PC-3 (cell line): ENCODE measurements around the gene ST3GAL2. TPM values are rescaled to one million over a fixed set of nuclear protein-coding genes. Genes with fewer than 3 reads are reported as not detected.
"Not testable (repeated sequence)": the region's sequence is repeated elsewhere in the genome, so short reads cannot be mapped to it uniquely, and the experiment has no call there.

Source experiments
- ATAC-seq: fragments of 200-7000 bp; cut with Tn5 transposase; 2 replicates; pipeline ENCODE4 v1.9.1; 2020; ENCODE audit warnings: mild to moderate bottlenecking, moderate library complexity
- BruUV-seq: library from RNA; stranded (reverse); fragments of 400-500 nt; replicated peaks from 2 replicates; lab custom pipeline; 2021; lab: Mats Ljungman, UMichigan
- CTCF ChIA-PET: fragments of 300-600 bp; sonication (Branson Sonifier 250); formaldehyde crosslinking; loops from one replicate; lab custom pipeline; 2022; ENCODE audit warnings: antibody characterized with exemption; lab: Charles Lee
- POLR2A ChIA-PET: fragments of 300-600 bp; sonication (Branson Sonifier 250); formaldehyde crosslinking; loops from one replicate; lab custom pipeline; 2022; ENCODE audit warnings: antibody characterized with exemption; ENCODE audit not compliant: unreplicated experiment; lab: Charles Lee
- DNase-seq: peaks from one replicate; pipeline ENCODE4 v3.0.0-alpha.2; 2015
- H2AFZ ChIP-seq: fragments of 300-600 bp; sonication (generic); 2 replicates; pipeline ENCODE4 v1.6.0; 2016; ENCODE audit warnings: antibody characterized with exemption, low read length
- H3F3A ChIP-seq: fragments of 300-600 bp; sonication (generic); one replicate; pipeline ENCODE4 v1.6.0; 2017; ENCODE audit warnings: antibody characterized with exemption, low read length, control low read depth, mild to moderate bottlenecking; ENCODE audit not compliant: unreplicated experiment
- H3K27ac ChIP-seq: fragments of 300-600 bp; sonication (generic); 2 replicates; pipeline ENCODE4 v1.5.1; 2016; ENCODE audit warnings: mild to moderate bottlenecking, low read length
- H3K27me3 ChIP-seq: fragments of 300-600 bp; sonication (generic); 2 replicates; pipeline ENCODE4 v1.6.1; 2016; ENCODE audit warnings: low read length, mixed read lengths
- H3K36me3 ChIP-seq: fragments of 300-600 bp; sonication (generic); 2 replicates; pipeline ENCODE4 v1.6.1; 2016; ENCODE audit warnings: low read depth, mixed run types, low read length, mixed read lengths
- H3K4me1 ChIP-seq: fragments of 300-600 bp; sonication (generic); 2 replicates; pipeline ENCODE4 v1.5.1; 2016; ENCODE audit warnings: low read length; ENCODE audit not compliant: insufficient read depth
- H3K4me2 ChIP-seq: fragments of 300-600 bp; sonication (generic); 2 replicates; pipeline ENCODE4 v1.6.0; 2016; ENCODE audit warnings: low read length
- H3K4me3 ChIP-seq: fragments of 300-600 bp; sonication (generic); 2 replicates; pipeline ENCODE4 v1.5.1; 2016; ENCODE audit warnings: mild to moderate bottlenecking, low read length, mixed read lengths
- H3K79me2 ChIP-seq: fragments of 300-600 bp; sonication (generic); 2 replicates; pipeline ENCODE4 v1.6.1; 2017; ENCODE audit warnings: low read length, mixed read lengths
- H3K9ac ChIP-seq: fragments of 300-600 bp; sonication (generic); 2 replicates; pipeline ENCODE4 v1.6.0; 2016; ENCODE audit warnings: mild to moderate bottlenecking, low read length
- H3K9me2 ChIP-seq: fragments of 300-600 bp; sonication (generic); replicated peaks from 2 replicates; pipeline ENCODE4 v1.6.1; 2016; ENCODE audit warnings: mixed run types, low read length, mixed read lengths
- H3K9me3 ChIP-seq: fragments of 300-600 bp; sonication (generic); 2 replicates; pipeline ENCODE4 v1.6.1; 2016; ENCODE audit warnings: low read length, mixed read lengths
- H4K20me1 ChIP-seq: fragments of 300-600 bp; sonication (generic); 2 replicates; pipeline ENCODE4 v1.6.1; 2016; ENCODE audit warnings: low read length, mixed read lengths
- EZH2 ChIP-seq: fragments of 300-600 bp; sonication (generic); IDR thresholded peaks from one replicate; pipeline ENCODE4 v1.6.1; 2017; ENCODE audit warnings: antibody characterized with exemption, mild to moderate bottlenecking, low read length; ENCODE audit not compliant: unreplicated experiment
- EZH2phosphoT487 ChIP-seq: fragments of 300-600 bp; sonication (generic); IDR thresholded peaks from 2 replicates; pipeline ENCODE4 v1.6.1; 2018; ENCODE audit warnings: mild to moderate bottlenecking, antibody characterized with exemption, low read length, borderline replicate concordance
- intact Hi-C: fragments of 100-400 bp; cut with micrococcal nuclease; formaldehyde crosslinking; loops from 2 replicates; pipeline ENCODE4 v1.9.0; 2023
- total RNA-seq: library from RNA; depleted of rRNA; stranded (reverse); fragments of >200 nt; gene quantifications from 2 replicates; pipeline ENCODE4 v1.2.3, GENCODE V29; 2014
- TF ChIP-seq, protein P1 (sequence below): fragments of 300-600 bp; sonication (generic); conservative IDR thresholded peaks from 2 replicates; pipeline ENCODE4 v1.5.1; 2017; ENCODE audit warnings: antibody characterized with exemption, low read depth, mild to moderate bottlenecking, low read length

ST3GAL2 gene
- total RNA-seq, 1 experiment from 2014 or later, result 9.8 TPM

DNA sequence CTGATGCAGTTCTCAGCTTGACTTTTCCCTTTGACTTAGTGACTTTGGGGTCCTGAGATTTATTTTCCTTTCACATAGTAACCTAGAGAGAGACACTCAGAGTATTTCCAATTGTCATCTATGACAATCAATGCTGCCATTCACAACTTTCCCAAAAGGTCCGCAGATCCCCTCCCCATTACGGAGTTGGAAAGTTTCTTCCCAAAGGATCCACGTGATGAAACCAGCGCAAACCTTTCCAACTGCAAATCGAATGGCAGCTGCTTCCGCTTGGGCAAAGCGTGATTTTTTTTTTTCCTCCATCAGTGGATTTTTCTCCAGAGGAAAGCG, 15.0 kb upstream of the ST3GAL2 start:
- Histone ChIP-seq H3K36me3 (no peaks in the 10 kb centered on the region), H3K4me2 (peak overlapping the region; percentile 84), H3K79me2 (no peaks in the 10 kb centered on the region), H4K20me1 (no peaks in the 10 kb centered on the region), H2AFZ (peak overlapping the region; percentile 99), H3K9me3 (no peaks in the 10 kb centered on the region), H3K4me1 (peaks cover 6% of the 10 kb centered on the region), H3K9ac (peak overlapping the region; percentile 78), H3K27ac (peak overlapping the region; percentile 65), H3F3A (no peaks in the 10 kb centered on the region), H3K27me3 (no peaks in the 10 kb centered on the region), H3K9me2 (no peaks in the 10 kb centered on the region), H3K4me3 (peak overlapping the region; percentile 94)
- BruUV-seq, result TSS peak; percentile 62
- ChIA-PET CTCF (interaction anchor here (0.6 to 1.2 kb wide), 2 partner anchors 26 to 113 kb away, joined by 3 to 4 read pairs; no protein-coding TSS in a partner anchor), POLR2A (interaction anchor here (0.5 kb wide), 1 partner anchor 77 kb away, joined by 4 read pairs; no protein-coding TSS in a partner anchor)
- ATAC-seq (peak; percentile 25), DNase-seq (peak; percentile 23)
- TF ChIP-seq EZH2phosphoT487, result no peak
- TF ChIP-seq, protein P1, sequence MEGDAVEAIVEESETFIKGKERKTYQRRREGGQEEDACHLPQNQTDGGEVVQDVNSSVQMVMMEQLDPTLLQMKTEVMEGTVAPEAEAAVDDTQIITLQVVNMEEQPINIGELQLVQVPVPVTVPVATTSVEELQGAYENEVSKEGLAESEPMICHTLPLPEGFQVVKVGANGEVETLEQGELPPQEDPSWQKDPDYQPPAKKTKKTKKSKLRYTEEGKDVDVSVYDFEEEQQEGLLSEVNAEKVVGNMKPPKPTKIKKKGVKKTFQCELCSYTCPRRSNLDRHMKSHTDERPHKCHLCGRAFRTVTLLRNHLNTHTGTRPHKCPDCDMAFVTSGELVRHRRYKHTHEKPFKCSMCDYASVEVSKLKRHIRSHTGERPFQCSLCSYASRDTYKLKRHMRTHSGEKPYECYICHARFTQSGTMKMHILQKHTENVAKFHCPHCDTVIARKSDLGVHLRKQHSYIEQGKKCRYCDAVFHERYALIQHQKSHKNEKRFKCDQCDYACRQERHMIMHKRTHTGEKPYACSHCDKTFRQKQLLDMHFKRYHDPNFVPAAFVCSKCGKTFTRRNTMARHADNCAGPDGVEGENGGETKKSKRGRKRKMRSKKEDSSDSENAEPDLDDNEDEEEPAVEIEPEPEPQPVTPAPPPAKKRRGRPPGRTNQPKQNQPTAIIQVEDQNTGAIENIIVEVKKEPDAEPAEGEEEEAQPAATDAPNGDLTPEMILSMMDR, result no peak
- TF ChIP-seq EZH2, result no peak
- intact Hi-C loops, result no loop called here

DNA sequence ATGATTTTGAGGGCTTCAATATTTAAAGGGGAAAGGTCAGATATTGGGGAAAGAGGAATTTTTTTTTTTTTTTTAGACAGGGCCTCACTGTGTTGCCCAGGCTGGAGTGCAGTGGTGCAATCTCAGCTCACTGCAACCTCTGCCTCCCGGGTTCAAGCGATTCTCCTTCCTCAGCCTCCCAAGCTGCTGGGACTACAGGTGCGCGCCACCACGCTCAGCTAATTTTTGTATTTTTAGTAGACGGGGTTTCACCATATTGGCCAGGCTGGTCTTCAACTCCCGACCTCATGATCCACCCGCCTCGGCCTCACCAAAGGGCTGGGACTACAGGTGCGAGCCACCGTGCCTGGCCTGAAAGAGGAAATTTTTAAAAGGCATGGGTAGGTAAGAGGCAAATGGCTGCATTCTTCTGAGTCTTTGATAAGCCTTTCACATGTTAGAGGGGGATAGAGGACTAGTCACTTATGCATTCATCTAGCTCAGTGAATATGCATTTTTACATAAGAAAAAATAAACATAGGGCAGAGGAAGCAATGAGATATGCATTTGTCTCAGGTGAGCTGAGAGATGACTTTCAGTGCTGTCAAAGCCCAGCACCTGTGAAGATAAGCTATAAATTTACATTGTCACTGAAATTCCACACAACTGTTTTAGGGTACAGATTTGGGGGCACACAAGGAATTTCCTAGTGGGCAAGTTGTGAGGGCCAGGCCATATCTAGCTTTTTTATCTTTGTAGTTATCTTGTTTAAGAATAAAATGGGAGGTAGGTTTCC, 14.4 kb upstream of the ST3GAL2 start:
- H3K9ac ChIP-seq, result peak overlapping the region; percentile 78
- TF ChIP-seq, protein P1, result no peak
- POLR2A ChIA-PET, result interaction anchor here (0.5 kb wide), 1 partner anchor 76 kb away, joined by 4 read pairs; no protein-coding TSS in a partner anchor
- no peaks in the 10 kb centered on the region for H3K36me3 ChIP-seq
- ATAC-seq (no peak), DNase-seq (no peak)
- CTCF ChIA-PET, result interaction anchor here (1.2 kb wide), 1 partner anchor 25 kb away, joined by 3 read pairs; no protein-coding TSS in a partner anchor
- peaks cover 6% of the 10 kb centered on the region for H3K4me1 ChIP-seq
- H3K4me2 ChIP-seq, result peak overlapping the region; percentile 84
- H3K9me3 ChIP-seq, result no peaks in the 10 kb centered on the region
- H3K27ac ChIP-seq, result peak overlapping the region; percentile 65; the same call in 1 of the 2 replicates
- intact Hi-C loops, result no loop called here
- peak overlapping the region; percentile 94 for H3K4me3 ChIP-seq
- H3K9me2 ChIP-seq, result no peaks in the 10 kb centered on the region
- H3K27me3 ChIP-seq, result no peaks in the 10 kb centered on the region
- no peaks in the 10 kb centered on the region for H4K20me1 ChIP-seq
- no peaks in the 10 kb centered on the region for H3K79me2 ChIP-seq
- H2AFZ ChIP-seq, result peak overlapping the region; percentile 99
- no peaks in the 10 kb centered on the region for H3F3A ChIP-seq
- no TSS peak for BruUV-seq

DNA sequence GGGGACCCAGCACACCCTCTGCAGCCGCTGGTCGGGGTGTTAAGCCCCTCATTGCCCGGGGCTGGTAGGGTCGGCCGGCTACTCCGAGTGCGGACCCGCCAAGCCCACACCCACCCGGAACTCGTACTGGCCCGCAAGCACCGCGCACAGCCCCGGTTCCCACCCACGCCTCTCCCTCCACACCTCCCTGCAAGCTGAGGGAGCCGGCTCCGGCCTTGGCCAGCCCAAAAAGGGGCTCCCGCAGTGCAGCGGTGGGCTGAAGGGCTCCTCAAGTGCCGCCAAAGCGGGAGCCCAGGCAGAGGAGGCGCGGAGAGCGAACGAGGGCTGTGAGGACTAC, 12.1 kb upstream of the ST3GAL2 start:
- ATAC-seq, DNase-seq, H3K27me3 ChIP-seq, H3K4me1 ChIP-seq, intact Hi-C loops, H3F3A ChIP-seq, H3K36me3 ChIP-seq, H3K79me2 ChIP-seq, H2AFZ ChIP-seq, H3K4me2 ChIP-seq, H4K20me1 ChIP-seq, H3K27ac ChIP-seq, H3K9me2 ChIP-seq, H3K9ac ChIP-seq, BruUV-seq, H3K9me3 ChIP-seq, H3K4me3 ChIP-seq, POLR2A ChIA-PET: not testable (repeated sequence)
- CTCF ChIA-PET, result interaction anchor here (0.6 kb wide), 1 partner anchor 18 kb away, joined by 3 read pairs; no protein-coding TSS in a partner anchor

DNA sequence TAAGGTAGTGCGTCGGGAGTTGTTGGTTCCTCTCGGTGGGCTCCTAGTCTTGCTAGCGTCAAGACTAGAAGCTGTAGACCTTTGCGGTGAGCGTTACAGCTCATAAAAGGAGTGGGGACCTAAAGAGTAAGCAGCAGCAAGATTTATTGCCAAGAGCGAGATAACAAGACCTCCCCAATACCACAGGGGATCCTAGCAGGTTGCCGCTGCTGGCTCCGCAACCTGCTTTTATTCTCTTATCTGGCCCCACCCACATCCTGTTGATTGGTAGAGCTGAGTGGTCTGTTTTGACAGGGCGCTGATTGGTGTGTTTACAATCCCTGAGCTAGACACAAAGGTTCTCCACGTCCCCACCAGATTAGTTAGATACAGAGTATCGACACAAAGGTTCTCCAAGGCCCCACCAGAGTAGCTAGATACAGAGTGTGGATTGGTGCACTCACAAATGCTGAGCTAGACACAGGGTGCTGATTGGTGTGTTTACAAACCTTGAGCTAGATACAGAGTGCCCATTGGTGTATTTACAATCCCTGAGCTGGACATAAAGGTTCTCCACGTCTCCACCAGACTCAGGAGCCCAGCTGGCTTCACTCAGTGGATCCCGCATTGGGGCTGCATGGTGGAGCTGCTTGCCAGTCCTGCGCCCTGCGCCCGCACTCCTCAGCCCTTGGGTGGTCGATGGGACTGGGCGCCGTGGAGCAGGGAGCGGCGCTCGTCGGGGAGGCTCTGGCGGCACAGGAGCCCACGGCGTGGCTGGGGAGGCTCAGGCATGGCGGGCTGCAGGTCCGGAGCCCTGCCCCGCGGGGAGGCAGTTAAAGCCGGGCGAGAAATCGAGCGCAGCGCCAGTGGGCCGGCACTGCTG, 11.5 kb upstream of the ST3GAL2 start:
- H4K20me1 ChIP-seq, BruUV-seq, H3K79me2 ChIP-seq, POLR2A ChIA-PET, H3K4me2 ChIP-seq, H3K9me3 ChIP-seq, H3K4me1 ChIP-seq, DNase-seq, H3K27ac ChIP-seq, H3K4me3 ChIP-seq, H3K9ac ChIP-seq, H3K27me3 ChIP-seq, H3F3A ChIP-seq, intact Hi-C loops, H3K9me2 ChIP-seq, H3K36me3 ChIP-seq, ATAC-seq, H2AFZ ChIP-seq: not testable (repeated sequence)
- CTCF ChIA-PET, result interaction anchor here (0.6 kb wide), 1 partner anchor 17 kb away, joined by 3 read pairs; no protein-coding TSS in a partner anchor
